BLaER1 treated with 17β-estradiol and CSF1 and Interleukin-3, amounts not matched to agents 10 nM and 100 nM (cell line): ENCODE data around the gene SNAP29.
"Not testable (repeated sequence)": the region's sequence is repeated elsewhere in the genome, so short reads cannot be mapped to it uniquely, and the experiment has no call there.

Experiments used
- H3K27ac ChIP-seq, 11 experiments: shearing (Covaris generic); formaldehyde crosslinking; 2 replicates each; pipeline ENCODE4 v1.8.1; 2022
- H3K27me3 ChIP-seq, 11 experiments: shearing (Covaris generic); formaldehyde crosslinking; 2 replicates each; pipeline ENCODE4 v1.8.1; 2022
- H3K36me3 ChIP-seq, 11 experiments: shearing (Covaris generic); formaldehyde crosslinking; 2 replicates each; pipeline ENCODE4 v1.8.1; 2022
- H3K4me1 ChIP-seq, 10 experiments: shearing (Covaris generic); formaldehyde crosslinking; 2 replicates each; pipeline ENCODE4 v1.8.1; 2022
- H3K4me2 ChIP-seq, 11 experiments: shearing (Covaris generic); formaldehyde crosslinking; 2 replicates each; pipeline ENCODE4 v1.8.1; 2022
- H3K4me3 ChIP-seq, 10 experiments: shearing (Covaris generic); formaldehyde crosslinking; 2 replicates each; pipeline ENCODE4 v1.8.1; 2022
- H3K9ac ChIP-seq, 11 experiments: shearing (Covaris generic); formaldehyde crosslinking; 2 replicates each; pipeline ENCODE4 v1.8.1; 2022
- H3K9me3 ChIP-seq, 11 experiments: shearing (Covaris generic); formaldehyde crosslinking; replicated peaks in 1 of 11; 2 replicates each; pipeline ENCODE4 v1.8.1; 2022
- H4K20me1 ChIP-seq, 11 experiments: shearing (Covaris generic); formaldehyde crosslinking; 2 replicates each; pipeline ENCODE4 v1.8.1; 2022
- Cebpa-rat ChIP-seq, 11 experiments: shearing (Covaris generic); IDR thresholded peaks; 2 replicates each; pipeline ENCODE4 v1.8.1; 2022

SNAP29 gene

DNA sequence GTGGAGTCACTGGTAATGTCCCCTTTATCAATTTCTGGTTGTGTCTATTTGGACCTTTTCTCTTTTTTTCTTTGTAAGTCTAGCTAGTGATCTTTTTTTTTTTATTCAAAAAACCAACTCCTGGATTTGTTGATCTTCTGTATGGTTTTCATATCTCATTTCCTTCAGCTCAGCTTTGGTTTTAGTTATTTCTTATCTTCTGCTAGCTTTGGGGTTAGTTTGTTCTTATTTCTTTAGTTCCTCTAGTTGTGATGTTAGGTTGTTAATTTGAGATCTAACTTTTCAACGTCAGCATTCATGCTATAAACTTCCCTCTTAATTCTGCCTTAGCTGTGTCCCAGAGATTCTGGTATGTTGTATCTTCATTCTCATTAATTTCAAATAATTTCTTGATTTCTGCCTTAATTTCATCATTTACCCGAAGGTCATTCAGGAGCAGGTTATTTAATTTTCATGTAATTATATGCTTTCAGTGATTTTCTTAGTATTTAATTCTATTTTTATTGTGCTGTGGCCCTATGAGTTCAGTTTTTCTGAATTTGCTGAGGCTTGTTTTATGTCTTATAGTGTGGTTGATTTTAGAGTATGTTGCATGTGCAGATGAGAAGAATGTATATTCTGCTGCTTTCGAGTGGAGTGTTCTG lies 29.2 kb upstream of the SNAP29 start:
- no peaks in the 10 kb centered on the region for H3K27me3 ChIP-seq
- no peak overlapping the region for H3K9ac ChIP-seq
- 0 out of 22 replicates have a peak, but pooled peaks cover 0 to 4% (median 0%) of the 10 kb centered on the region in 11 experiments for H3K9me3 ChIP-seq
- peaks cover 94 to 100% (median 99%) of the 10 kb centered on the region in 11 experiments for H3K36me3 ChIP-seq
- H4K20me1 ChIP-seq, result peaks cover 0 to 3% (median 0%) of the 10 kb centered on the region in 11 experiments; a peak in 3 of 22 replicates
- no peak overlapping the region for H3K4me3 ChIP-seq
- TF ChIP-seq Cebpa-rat (IDR thresholded peaks at IDR 0.05), result no peak
- no peaks in the 10 kb centered on the region for H3K4me1 ChIP-seq
- H3K4me2 ChIP-seq, result no peak overlapping the region
- H3K27ac ChIP-seq, result no peak overlapping the region

DNA sequence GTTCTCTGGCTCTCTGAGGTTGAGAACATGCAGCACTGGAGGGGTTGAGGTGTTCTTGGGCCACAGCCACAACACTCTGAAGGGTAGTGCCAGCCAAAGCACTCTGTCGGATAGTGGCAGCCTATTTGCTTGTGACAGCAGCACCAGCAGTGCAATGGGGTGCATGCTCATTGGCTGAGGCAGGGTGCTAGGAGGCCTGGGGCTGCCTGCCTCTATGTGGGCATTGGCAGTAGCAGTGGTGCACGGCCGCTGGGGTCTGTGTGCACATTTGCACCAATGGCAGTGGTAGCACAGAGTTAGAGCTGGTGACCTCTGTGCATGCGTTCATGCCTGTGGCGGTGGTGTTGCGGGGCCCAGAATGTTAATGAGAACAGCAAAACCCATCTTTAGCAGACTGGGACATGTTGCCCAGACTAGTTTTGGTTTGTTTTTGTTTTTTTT lies 25.6 kb upstream of the SNAP29 start:
- TF ChIP-seq Cebpa-rat (IDR thresholded peaks at IDR 0.05), result no peak
- Histone ChIP-seq H3K36me3 (peaks cover 68 to 75% (median 72%) of the 10 kb centered on the region in 11 experiments), H3K4me1 (peaks cover 14 to 20% (median 17%) of the 10 kb centered on the region in 10 experiments), H3K4me3 (no peak overlapping the region), H3K27ac (no peak overlapping the region), H3K9ac (no peak overlapping the region), H3K27me3 (no peaks in the 10 kb centered on the region), H3K4me2 (no peak overlapping the region), H3K9me3 (0 out of 22 replicates have a peak, but pooled peaks cover 0 to 4% (median 0%) of the 10 kb centered on the region in 11 experiments), H4K20me1 (peaks cover 0 to 32% (median 12%) of the 10 kb centered on the region in 11 experiments; a peak in 15 of 22 replicates)

DNA sequence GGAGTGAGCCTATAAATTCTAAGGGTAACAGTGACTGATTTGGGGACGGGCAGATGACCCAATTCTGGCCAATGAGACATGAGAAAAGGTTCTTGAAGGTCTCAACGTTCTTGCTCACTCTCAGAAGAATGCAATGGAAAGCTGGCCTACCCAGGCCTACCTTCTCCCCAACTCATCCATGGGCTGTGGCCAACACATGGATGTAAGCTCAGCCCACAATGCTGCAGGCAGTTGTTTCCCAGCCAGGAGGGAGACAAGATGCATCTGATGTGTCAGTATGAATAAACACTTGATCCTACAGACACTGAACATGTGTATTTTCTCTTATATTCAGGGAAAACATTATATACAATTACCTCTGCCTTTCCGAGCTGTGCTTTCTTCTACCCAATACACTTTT lies 24.6 kb upstream of the SNAP29 start:
- Histone ChIP-seq H3K4me1 (peaks cover 14 to 20% (median 17%) of the 10 kb centered on the region in 10 experiments), H3K9ac (no peak overlapping the region), H4K20me1 (peaks cover 5 to 42% (median 21%) of the 10 kb centered on the region in 11 experiments; a peak in 17 of 22 replicates), H3K36me3 (peaks cover 59 to 65% (median 63%) of the 10 kb centered on the region in 11 experiments), H3K9me3 (0 out of 22 replicates have a peak, but pooled peaks cover 0 to 4% (median 0%) of the 10 kb centered on the region in 11 experiments), H3K27ac (no peak overlapping the region), H3K4me2 (no peak overlapping the region), H3K27me3 (no peaks in the 10 kb centered on the region), H3K4me3 (no peak overlapping the region)
- TF ChIP-seq Cebpa-rat (IDR thresholded peaks at IDR 0.05), result no peak

DNA sequence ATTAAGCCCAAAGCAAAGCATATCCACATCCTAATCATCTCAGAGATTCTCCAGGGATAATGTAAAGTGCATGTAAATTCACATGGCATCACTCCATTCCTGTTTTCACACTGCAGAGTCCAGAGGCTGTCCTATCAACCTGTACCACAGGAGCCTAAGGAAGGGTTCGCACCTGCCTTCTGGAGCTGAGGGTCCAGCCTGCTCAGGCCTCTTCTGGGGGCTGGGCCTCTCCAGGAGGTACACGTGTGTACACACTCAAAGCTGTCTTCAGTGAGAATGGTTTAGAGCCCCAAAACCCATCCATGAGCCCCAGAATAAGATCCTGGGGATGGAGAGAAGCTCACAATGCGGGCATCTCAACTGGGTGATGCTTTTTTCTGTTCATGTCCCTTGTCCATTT lies 24.1 kb upstream of the SNAP29 start:
- Histone ChIP-seq H3K27ac (no peak overlapping the region; a peak in 2 of 22 replicates), H3K36me3 (peaks cover 53 to 60% (median 57%) of the 10 kb centered on the region in 11 experiments), H3K27me3 (no peaks in the 10 kb centered on the region), H4K20me1 (peaks cover 10 to 47% (median 27%) of the 10 kb centered on the region in 11 experiments; a peak in 18 of 22 replicates), H3K9ac (no peak overlapping the region), H3K9me3 (0 out of 22 replicates have a peak, but pooled peaks cover 0 to 4% (median 0%) of the 10 kb centered on the region in 11 experiments), H3K4me2 (no peak overlapping the region), H3K4me1 (peaks cover 14 to 20% (median 17%) of the 10 kb centered on the region in 10 experiments), H3K4me3 (no peak overlapping the region)
- no peak for TF ChIP-seq Cebpa-rat (IDR thresholded peaks at IDR 0.05)

DNA sequence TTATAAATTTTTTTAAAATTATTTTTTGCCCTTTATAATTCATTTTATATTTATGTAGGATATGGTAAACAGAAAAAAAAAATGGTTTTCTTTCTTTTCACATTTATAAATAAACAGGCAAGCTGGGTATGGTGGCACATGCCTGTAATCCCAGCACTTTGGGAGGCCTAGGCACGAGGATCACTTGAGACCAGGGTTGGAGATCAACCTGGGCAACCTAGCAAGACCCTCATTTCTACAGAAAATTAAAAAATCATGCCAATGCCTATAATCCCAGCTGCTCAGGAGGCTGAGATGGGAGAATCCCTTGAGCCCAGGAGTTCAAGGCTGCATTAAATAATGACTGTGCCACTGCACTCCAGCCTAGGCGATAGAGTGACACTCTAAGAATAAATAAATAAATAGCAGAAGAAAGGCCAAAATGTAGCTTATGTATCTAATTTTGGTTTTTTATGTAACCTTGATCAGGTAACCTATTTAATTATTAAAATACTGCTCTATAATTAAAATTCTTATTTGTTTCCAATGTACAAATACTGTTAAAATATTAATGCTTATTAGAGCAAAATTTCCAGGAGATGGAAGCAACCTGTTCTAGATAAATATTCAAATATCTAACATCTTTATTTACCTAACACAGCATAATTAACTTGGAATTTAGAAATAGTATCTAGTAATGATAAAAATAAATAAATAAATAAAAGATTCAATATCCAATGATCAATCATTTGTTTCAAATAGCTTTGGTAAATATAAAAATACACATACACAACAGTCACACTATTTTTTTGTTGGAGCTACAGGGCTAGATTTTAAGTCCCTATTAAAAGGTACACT lies 21.6 kb upstream of the SNAP29 start:
- Histone ChIP-seq H3K4me3 (no peak overlapping the region), H3K27me3 (no peaks in the 10 kb centered on the region), H3K36me3 (peaks cover 29 to 36% (median 33%) of the 10 kb centered on the region in 11 experiments), H3K9me3 (0 out of 22 replicates have a peak, but pooled peaks cover 0 to 4% (median 0%) of the 10 kb centered on the region in 11 experiments), H3K27ac (peak overlapping the region in 7 of 11 experiments; percentile 12 to 76 (median 72); a peak in 8 of 22 replicates), H3K4me1 (peaks cover 27 to 39% (median 34%) of the 10 kb centered on the region in 10 experiments), H4K20me1 (peaks cover 35 to 72% (median 50%) of the 10 kb centered on the region in 11 experiments), H3K4me2 (peak overlapping the region; percentile 48 to 82 (median 72); a peak in 12 of 22 replicates), H3K9ac (no peak overlapping the region)
- no peak for TF ChIP-seq Cebpa-rat (IDR thresholded peaks at IDR 0.05)

DNA sequence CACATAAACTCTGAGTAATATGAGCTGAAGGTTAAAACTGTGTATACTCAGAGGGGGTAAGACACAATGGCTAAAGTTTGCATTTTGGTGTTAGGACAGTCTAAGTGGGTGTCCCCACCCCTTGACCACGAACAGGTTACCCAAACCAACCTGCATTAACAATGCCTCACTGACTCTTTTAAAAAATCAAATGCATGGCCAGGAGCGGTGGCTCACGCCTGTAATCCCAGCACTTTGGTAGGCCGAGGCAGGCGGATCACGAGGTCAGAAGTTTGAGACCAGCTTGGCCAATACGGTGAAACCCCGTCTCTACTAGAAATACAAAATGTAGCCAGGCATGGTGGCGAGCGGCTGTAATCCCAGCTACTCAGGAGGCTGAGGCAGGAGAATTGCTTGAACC lies 19.5 kb upstream of the SNAP29 start:
- not testable (repeated sequence) for H3K4me3 ChIP-seq

DNA sequence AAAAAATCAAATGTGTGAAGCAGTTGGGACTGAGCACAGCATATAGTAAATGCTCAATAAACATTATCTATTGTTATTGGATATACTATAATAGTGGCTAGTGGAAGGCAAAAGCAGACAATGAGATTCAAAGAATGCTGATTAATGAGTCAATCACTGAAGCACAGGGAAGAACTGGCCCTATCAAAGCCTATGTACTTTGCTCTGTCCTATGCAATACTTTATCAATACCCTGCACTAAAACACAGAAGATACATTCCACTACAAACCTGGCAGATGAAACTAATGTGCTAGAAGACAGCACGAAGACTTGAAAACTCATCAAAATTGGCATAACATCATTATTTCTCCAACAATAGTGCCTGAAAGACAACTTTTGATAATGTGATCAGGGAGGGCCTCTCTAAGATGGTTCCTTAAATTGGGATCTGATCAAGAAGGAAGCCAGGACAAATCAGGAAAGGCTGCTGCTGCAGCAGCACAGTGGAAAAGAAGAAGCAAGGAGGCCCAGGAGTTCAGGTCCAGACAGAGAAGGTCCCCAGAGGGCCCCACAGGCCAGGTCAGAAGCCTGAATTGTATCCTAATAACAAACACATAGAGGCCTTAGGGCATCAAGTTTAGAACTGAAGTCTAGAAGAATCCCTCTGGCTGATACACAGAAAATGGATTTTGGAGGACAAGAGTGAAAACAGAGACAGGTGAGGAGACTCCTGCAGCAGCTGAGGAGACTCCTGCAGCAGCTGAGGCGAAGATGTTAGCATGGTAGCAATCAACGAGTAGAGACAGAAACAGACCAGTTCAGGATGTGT lies 18.8 kb upstream of the SNAP29 start:
- peaks cover 41 to 61% (median 52%) of the 10 kb centered on the region in 10 experiments for H3K4me1 ChIP-seq
- no peak overlapping the region; a peak in 1 of 22 replicates for H3K27ac ChIP-seq
- peaks cover under 1 to 7% (median 4%) of the 10 kb centered on the region in 11 experiments; a peak in 17 of 22 replicates for H3K36me3 ChIP-seq
- peaks cover 60 to 96% (median 79%) of the 10 kb centered on the region in 11 experiments for H4K20me1 ChIP-seq
- no peak overlapping the region for H3K4me3 ChIP-seq
- TF ChIP-seq Cebpa-rat (IDR thresholded peaks at IDR 0.05), result no peak
- H3K9ac ChIP-seq, result no peak overlapping the region
- no peaks in the 10 kb centered on the region for H3K9me3 ChIP-seq
- peak overlapping the region in 3 of 11 experiments; percentile 0 to 19 (median 8); a peak in 3 of 22 replicates for H3K4me2 ChIP-seq
- H3K27me3 ChIP-seq, result no peaks in the 10 kb centered on the region

More for the DNA sequence above, 19.5 kb upstream of the SNAP29 start:
- Histone ChIP-seq H3K36me3 (peaks cover 7 to 14% (median 11%) of the 10 kb centered on the region in 11 experiments), H3K4me1 (peaks cover 41 to 61% (median 52%) of the 10 kb centered on the region in 10 experiments), H4K20me1 (peaks cover 53 to 94% (median 72%) of the 10 kb centered on the region in 11 experiments)
- not testable (repeated sequence) for H3K9me3 ChIP-seq, H3K4me2 ChIP-seq, H3K27me3 ChIP-seq, H3K27ac ChIP-seq, H3K9ac ChIP-seq
